ENCODE data around the gene MOK. TPM values are rescaled to one million over a fixed set of nuclear protein-coding genes. Genes with fewer than 3 reads are reported as not detected.

MOK gene, protein sequence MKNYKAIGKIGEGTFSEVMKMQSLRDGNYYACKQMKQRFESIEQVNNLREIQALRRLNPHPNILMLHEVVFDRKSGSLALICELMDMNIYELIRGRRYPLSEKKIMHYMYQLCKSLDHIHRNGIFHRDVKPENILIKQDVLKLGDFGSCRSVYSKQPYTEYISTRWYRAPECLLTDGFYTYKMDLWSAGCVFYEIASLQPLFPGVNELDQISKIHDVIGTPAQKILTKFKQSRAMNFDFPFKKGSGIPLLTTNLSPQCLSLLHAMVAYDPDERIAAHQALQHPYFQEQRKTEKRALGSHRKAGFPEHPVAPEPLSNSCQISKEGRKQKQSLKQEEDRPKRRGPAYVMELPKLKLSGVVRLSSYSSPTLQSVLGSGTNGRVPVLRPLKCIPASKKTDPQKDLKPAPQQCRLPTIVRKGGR
- total RNA-seq = 13.8 and 15.3 TPM in 2 replicates

DNA sequence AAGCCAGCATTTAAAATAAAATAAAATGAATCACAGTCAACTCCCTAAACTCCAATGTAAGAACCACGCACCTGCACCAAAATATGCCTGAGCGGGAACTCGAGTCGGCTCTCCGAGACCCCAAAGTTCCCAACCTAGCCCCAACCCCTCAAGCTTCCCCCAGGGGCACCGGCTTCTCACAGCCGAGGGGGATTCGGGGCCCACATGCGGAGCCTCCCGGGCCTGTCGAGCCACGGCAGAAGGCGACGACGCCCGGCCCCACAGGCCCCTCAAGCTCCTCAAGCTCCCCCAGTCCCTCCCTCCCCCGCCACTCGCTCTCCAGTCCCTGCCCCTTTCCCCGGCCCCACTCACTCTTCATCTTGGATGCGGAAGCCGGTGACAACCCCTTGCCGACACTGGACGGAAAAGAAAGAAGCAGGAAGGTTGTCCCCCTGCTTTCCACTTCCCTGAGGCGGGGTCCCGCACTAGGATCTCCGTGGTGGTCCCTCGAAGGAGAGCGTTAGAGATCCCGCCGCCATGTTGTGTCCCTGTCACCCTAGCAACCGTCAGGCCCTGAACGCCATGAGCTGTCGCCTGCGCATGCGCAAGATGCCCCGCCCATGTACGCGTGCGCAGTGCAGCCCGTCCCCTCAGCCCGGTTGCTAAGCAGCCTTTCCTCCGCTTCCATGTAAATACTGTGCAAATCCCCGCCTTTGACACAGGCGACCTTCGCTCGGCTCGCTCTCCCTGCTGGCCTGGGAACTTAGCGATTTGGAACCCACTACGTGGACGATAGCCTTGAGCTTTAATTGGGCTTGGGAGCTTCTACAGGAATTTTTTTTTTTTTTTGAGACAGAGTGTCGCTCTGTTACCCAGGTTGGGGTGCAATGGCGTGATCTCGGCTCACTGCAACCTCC, at the start of gene MOK:
Gene MOK, minus strand, starts transcription at position 554 of the 896 bp plus-strand sequence. Its CDS starts 196 bp downstream, at position 358.

DNA sequence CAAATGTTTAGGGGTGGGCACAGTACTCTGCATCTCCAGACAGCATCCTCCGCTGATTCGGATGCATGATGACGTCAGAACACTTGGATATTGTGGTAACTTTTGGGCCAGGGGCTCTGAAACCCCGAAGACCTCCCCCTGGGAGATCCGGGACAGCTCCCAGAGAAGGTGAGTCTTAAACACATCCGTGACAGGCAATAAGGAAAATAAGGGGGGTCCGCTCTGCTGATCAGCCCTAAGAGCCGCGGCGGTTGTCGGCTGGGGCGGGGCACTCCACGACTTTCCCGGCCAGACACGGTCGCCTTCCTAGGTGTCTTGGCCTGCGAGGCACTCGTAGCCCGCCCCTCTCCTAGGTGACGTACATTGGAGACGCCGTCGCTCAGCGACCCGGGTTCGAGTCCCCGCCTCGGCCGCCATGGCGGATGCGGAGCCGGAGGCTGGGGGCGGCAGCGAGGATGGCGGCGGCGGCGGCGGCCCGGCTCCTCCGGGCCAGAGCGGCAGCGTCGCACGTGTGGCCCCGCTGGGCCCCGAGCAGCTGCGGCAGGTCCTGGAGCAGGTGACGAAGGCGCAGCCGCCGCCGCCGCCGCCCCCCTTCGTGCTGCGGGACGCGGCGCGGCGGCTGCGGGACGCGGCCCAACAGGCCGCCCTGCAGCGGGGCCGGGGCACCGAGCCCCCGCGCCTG, 14.5 kb upstream of the MOK start, which contains the start of gene ZNF839:
Gene ZNF839, plus strand, starts transcription at position 396 of the 682 bp plus-strand sequence. Its CDS starts 20 bp downstream, at position 416.

Other genes with a start within 250 kb of the MOK start
- 122 and 159 TPM in 2 replicates for gene HSP90AA1, start 218.1 kb downstream of the MOK start, total RNA-seq
- 19.1 and 21.9 TPM in 2 replicates for gene WDR20, start 165.3 kb downstream of the MOK start, total RNA-seq
- gene ZNF839, start 14.6 kb upstream of the MOK start, total RNA-seq = 6.4 and 10.7 TPM in 2 replicates
- gene CINP, start 57.7 kb upstream of the MOK start, total RNA-seq = 30.2 and 31.3 TPM in 2 replicates
- gene TECPR2, start 57.8 kb upstream of the MOK start, total RNA-seq = 20.3 and 24.0 TPM in 2 replicates
- gene ANKRD9, start 204.6 kb upstream of the MOK start, total RNA-seq = 12.8 and 14.9 TPM in 2 replicates